Renal cortical epithelial cell (primary cell): ENCODE measurements around the gene MMP20. TPM values are rescaled to one million over a fixed set of nuclear protein-coding genes. Genes with fewer than 3 reads are reported as not detected.

Source experiments
- DNase-seq: peaks from one replicate; pipeline ENCODE4 v3.0.0-alpha.2; 2011; ENCODE audit warnings: low read depth
- total RNA-seq: library from RNA; depleted of rRNA; stranded (reverse); fragments of >200 nt; gene quantifications from 2 replicates; pipeline ENCODE4 v1.2.3, GENCODE V29; 2014

MMP20 gene
- total RNA-seq, 1 donor from 2014 or later: not detected

DNA sequence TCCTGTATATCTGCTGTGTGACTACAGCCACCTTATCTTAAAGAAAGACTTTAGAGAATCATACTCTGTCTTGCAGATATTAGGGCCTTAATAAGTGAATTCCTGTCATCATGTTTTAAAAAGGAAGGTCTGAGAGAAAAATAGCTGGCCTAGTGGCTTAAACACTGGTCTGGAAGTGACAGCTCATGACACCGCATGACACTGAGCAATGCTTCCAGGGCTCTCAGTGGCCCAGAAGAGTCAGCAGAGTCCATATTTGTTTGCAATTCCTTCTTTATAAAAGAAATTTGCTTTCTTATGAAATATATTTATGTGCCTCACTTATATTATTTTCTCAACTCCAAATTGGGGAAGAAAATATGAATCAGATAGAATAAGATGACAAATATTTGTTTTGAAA, 33.0 kb downstream of the MMP20 start:
- DNase-seq: no peak

- no peak for DNase-seq
Observed at GRCh38 chr11:102591160-102591718, 33.9 kb downstream of the MMP20 start.

GRCh38 chr11:102590276-102591049, 34.7 kb downstream of the MMP20 start:
- no peak for DNase-seq

DNA sequence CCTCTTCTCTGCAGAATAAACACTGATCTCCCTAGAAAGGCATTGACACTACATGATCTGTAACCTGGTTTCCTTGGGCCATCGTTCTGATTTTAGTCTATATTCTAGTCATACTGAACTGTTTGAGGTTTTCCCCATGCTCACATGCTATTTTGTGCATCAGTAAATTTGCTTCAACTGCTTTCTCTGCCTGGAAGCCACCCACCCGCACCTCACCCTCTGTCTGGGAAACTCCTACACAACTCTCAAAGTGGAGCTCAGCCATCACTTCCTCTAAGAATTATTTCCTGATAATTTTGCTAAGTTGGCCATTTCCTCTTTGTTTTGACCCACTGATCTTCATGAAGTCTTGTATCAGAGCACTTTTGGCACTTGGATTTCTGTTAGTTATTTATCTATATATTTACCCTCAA, 36.1 kb downstream of the MMP20 start:
- no peak for DNase-seq

DNA sequence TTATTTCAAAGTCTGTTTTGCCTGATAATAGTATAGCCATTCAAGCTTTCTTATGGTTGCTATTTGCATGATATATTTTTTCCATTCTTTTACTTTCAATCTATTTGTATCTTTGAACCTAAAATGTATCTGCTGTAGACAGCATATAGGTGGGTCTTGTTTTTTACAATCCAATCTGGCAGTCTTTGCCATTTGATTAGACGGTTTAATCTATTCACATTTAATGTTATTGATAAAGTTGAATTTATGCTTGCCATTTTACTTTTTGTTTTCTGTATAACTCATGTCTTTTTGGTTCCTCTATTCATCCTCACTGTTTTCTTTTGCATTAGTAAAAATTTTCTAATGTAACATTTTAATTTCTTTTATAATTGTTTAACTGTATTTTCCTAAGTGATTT, 37.4 kb downstream of the MMP20 start:
- no peak for DNase-seq

- no peak for DNase-seq
Observed at GRCh38 chr11:102583141-102583873, 41.8 kb downstream of the MMP20 start.

DNA sequence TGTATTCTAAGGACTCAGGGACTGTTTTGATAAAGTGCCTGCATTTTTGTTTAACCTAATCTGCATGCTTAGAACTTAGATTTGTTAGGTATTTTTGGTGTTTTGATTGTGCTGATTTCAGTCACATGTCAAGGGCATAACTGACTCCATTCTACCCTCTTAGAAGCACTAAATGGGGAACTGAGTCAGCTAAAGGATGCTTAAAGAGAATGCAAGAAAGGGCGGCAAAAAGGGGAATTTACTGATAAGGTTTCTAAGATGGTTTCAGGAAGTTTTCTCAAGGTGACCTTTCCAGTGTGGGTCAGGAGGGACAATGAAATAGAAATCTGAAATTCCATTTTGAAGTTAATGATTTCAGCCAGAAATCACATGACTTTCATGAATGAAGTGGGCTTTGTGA, 43.0 kb downstream of the MMP20 start:
- no peak for DNase-seq

DNA sequence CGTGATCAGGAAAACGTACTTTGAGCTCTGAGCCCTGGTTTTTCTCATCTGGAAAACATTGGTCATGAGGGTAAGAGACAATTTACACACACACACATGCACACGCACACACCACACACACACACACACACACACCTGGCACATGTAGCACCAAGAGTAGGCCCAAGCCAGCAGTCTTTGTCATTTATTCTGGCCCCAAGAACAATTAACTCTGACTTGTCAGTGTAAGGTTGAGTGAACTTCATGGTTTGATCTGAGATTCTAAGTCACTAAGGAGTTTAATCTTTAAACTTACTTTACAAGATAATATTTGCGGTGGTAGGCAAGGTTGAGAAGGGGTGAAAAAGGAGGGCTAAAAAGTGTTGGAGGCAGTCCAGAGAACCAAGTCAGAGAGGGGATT, 44.1 kb downstream of the MMP20 start:
- DNase-seq: peak; percentile 93

GRCh38 chr11:102580185-102580951, 44.8 kb downstream of the MMP20 start:
- peak; percentile 86 for DNase-seq

DNA sequence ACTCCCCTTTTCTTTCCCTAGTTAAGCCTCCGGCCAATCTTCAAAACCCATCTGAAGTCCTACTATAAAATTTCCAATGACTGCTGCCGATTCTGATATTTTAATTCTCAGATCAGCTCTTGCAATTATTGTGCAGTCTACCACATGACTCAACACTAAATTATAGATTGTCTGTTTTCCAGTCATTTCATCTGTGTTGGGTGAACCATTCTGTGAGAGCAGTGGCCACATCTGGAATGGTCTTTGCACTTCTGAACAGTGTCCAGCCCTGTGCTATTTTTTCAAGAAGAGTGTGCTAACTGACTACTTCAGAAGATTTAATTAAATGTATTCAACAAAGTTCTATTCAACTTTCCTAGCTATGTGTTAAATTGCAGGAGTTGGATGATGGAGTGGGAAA, 47.4 kb downstream of the MMP20 start:
- no peak for DNase-seq

- DNase-seq: peak; percentile 77
Observed at GRCh38 chr11:102577182-102577581, 48.0 kb downstream of the MMP20 start.

DNA sequence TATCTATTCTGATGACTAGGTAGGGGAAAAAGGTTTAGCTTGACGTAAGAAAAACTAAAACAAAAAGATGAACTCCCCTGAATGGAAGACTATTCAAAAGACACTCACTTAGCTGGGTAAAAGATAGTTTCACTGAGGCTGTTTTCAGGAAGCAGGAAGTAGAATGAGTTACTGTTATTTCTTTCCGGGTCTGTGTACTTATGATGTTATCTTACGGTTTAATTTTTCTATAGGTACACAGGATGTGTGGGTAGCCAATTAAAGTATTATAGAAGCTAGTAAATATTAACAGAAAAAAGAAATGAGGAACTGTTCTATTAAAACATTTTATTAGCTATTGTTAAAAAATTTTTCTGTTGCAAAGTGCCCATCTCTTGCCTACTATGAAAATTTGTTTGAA, 48.8 kb downstream of the MMP20 start:
- DNase-seq: no peak

GRCh38 chr11:102575012-102575411, 50.1 kb downstream of the MMP20 start:
- no peak for DNase-seq

- peak; percentile 46 for DNase-seq
Observed at GRCh38 chr11:102573851-102574250, 51.3 kb downstream of the MMP20 start.

DNA sequence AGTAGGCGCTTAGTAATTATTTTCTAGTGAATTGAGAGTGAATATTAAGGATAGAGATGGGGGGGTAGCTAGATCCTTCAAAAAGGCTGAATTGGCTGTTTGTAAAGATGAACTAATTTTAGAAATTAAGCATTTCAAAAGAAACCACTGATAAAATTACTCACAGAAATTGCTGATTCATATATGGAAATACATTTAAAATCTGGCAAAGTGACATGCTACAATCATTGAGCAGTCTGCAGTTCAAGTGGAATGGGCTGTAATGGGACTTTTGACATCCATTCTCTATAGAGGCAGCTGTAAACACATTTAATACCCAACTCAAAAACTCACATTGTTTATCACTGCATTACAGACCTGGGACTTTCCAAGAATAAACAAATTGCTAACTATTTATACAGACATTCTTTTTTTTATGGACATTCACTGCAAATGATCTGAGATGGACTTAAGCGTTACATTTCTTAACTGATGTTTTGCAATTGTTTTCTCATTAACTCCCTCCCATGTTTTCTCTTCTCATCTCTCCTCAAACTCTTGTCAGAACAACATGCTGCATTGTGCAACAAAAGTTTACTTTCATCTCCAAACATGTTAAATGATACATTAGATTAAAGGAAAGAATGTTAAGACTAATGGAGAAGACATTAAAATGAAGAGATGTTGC, 52.4 kb downstream of the MMP20 start:
- DNase-seq: no peak

DNA sequence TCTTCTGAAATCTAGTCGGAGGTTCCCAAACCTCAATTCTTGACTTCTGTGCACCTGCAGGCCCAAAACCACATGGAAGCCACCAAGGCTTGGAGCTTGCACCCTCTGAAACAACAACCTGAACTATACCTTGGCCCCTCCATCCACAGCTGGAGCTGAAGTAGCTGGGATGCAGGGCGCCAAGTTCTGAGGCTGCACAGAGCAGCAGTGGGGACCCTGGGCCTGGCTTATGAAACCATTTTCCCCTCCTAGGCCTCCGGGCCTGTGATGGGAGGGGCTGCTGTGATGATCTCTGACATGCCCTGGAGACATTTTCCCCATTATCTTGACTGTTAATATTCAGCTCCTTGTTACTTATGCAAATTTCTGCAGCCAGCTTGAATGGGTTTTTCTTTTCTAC, 56.3 kb downstream of the MMP20 start:
- no peak for DNase-seq

GRCh38 chr11:102566112-102566511, 59.0 kb downstream of the MMP20 start:
- DNase-seq: no peak

- peak; percentile 96 for DNase-seq
Observed at GRCh38 chr11:102564110-102564509, 61.0 kb downstream of the MMP20 start.

GRCh38 chr11:102561636-102562035, 63.5 kb downstream of the MMP20 start:
- DNase-seq: no peak

DNA sequence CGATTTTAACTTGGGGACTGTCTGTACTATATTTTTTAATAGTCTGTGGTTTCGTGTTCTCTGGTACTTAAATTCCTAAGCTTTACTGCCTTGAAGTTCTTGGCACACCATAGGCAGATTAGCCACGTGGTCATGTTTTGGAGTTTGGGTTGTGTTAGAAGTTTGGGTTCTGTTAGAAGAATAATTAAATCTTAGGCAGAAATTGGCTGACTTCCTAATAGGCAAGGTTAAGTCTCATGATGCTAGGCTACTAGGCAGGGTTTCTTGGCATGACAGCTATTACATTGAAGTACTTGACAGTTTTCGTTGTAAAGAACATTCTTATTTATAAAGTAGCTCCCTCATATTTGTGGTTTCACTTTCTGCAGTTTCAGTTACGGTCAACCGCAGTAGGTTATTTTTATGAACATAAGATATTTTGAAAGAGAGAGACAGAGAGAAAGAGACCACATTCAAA, 64.5 kb downstream of the MMP20 start:
- DNase-seq: peak; percentile 98

DNA sequence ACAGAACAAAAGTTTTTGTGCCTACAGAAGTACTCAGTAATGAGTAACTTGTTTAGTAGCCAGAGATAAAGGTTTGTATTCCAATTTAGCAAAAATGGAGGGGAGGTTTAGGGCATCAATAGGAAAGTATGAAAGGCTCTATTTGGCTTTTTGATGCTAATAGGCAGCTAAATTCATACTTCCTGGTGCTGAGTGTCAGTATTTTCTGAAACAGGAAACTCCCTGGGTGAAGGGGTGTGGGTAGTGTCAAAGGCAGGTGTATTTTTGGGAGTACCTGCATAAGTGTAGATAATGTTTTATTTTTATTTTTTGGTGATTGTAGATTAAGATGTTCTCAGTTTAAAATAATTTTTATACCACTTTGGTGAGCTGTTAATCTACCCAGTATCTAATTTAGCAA, 65.3 kb downstream of the MMP20 start:
- no peak for DNase-seq

- DNase-seq: no peak
Observed at GRCh38 chr11:102555091-102555490, 70.0 kb downstream of the MMP20 start.
